NCI-H524 (cell line): ENCODE measurements around the gene IGSF5.
"Not testable (repeated sequence)": the region's sequence is repeated elsewhere in the genome, so short reads cannot be mapped to it uniquely, and the experiment has no call there.

ENCODE experiments used
- DNase-seq, 2 experiments: peaks; one replicate each; lab custom pipeline; 2025; lab: John Stamatoyannopoulos, UW

IGSF5 gene

DNA sequence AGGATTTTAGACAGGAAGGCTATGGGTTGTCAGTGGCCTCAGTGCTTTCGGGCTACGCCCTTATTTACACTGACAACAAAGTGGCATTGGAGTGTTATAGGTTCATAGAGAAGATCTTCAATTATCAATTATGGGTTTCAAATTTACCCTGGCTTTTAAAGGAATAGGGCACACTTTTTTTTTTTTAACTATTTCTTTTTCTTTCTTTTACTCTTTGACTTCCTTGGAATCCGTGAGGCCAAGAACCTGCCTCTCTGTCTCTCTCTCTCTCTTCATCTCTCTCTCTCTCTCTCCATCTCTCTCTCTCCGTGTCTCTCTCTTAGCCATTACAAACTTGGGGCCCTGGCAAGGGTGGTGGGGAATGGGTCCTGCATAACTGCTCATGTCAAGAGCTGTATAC, at the start of gene IGSF5:
Gene IGSF5, plus strand, starts transcription at position 301 of the 400 bp plus-strand sequence. CDS start 327 bp downstream, outside the sequence.
- DNase-seq: not testable (repeated sequence)

DNA sequence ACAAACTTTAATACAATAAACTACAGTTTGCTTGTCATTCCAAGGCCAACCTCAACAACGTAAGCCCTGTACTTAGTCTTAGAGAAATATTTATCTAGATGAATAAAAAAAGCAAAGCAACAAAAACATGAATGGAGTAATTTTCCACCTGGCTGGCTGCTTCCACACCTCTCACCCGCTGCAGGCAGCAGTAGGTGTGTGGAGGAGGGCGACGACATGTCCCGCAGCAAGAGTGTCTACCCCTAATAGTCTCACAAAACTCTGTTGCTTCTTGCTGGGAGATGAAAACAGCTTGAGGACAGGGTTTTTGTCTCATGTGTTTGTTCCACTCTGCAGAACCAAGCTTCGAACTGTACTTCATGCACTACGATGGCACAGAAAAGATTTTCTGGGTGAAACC, 48.8 kb upstream of the IGSF5 start:
- DNase-seq: no peak

DNA sequence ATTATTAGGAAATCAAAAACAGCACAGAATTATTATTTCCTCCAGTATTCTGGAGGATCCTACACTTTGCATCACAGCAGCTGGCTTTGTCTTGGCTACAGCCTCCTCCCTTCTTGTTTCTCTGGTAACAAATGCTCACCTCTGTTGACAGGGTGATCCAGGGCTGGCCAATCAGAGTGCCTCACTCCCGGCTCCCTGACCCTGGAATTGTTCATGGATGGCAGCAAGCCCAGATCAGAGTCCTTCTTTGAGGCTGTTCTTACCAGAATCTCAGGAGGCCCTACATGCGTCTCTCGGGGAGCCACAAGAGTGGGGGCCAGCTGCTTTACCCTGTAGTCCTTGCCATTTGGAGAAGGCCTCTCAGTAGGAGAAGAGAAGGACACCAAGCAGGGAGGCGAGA, 48.4 kb upstream of the IGSF5 start:
- DNase-seq: no peak

DNA sequence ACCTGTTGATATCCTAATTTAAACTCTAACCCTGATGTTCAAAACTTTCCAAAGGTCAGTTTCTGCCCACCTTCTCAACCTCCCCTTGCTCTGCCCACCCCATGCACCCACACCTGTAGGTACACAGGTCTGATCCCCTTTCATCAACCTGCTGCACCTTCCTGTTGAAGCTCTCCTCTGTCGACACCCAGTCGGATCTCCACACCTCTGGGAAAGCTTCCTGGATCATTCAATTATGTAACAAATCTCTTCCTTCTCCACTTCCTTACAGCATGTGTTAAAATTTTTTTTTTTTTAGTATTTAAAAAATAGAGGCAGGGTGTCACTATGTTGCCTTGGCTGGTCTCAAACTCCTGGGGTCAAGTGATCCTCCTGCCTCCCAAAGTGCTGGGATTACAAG, 44.7 kb upstream of the IGSF5 start:
- DNase-seq: no peak

DNA sequence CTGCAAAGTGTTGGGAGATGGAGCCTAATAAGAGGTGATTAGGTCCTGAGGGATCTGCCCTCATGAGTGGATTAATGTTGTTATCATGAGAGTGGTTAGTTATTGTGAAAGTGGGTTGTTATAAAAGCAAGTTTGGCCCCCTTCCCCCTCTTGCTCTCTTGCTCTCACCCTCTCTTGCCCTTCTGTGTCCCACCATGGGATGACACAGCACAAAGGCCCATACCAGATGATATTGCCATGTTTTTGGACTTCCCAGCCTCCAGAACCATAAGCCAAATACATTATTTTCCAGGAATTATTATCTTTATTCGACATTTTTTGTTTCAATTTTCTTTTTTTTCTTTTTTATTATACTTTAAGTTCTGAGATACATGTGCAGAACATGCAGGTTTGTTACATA, 41.4 kb upstream of the IGSF5 start:
- no peak for DNase-seq

DNA sequence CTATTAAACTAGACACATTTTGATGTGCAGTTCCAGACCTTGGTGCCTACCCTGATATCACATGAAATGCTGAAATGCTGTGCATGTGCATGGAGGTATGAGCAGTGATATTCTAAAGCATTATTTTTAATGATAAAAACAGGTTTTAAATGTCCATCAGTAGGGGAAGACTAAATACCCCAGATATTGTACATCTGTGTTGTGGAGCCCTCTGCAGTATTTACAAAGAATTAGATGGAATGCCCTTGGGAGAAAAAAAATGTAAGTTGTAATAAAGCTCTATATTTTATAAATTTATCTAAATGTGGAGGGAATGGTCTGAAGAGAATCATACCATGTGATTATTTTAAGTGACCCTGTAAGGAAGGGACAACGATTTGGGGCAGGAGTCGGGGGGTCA, 39.1 kb upstream of the IGSF5 start:
- no peak for DNase-seq

DNA sequence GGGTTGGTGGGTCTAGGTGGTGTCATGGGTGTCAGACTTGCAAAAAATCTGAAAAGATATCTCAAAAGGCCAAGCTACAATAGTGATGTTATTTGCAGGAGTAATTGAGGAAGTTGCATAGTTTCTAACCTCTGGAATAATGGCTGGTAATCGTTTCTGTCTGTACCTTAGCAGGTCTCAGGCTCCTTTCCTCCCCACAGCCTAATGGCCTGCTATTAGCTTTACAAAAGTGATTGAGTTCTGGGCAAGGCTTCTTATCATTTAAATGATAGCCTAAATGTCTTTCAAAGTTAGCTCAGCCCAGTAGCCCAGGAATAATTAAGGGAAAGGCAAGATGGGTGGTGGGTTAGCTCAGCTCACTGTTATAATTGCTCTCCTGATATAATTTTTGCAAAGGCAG, 37.7 kb upstream of the IGSF5 start:
- DNase-seq: no peak

DNA sequence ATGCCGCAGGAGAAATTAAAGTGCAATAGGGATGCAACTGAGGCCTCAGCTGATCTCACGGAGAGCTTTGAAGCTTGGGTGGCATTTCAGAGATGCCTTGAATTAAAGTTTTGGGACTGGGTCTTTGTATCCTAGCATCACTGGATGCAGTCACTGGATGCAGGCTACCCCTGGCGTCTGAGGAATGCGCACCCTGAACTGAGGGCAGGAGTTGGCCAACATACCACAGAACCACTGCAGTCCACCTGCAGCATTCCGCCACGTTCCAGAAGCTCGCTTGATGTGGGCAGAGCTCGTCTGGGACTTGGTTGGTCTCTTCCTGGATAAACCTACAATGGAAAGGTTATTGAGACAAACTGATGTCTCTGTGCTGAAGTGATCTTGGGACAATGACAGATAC, 34.1 kb upstream of the IGSF5 start:
- DNase-seq: no peak

DNA sequence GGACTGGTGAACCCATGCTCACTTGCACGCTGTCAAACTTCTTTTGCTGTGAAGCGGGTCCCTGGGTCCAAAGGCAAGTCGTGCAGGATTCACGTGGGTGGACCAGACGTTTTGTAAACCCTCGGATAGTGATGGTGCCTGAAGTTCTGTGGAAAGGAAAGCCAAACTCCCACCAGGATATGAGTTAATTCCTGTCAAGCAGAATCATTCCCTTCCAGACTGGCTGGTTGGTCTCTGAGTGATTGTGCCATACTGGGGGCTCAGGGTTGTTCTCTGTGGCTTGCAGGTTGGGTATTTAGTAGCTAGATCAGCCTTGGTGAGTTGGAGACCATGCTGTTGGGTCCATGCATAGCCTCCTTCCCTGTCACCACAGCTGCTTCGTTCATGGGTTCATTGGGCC, 32.7 kb upstream of the IGSF5 start:
- no peak for DNase-seq

DNA sequence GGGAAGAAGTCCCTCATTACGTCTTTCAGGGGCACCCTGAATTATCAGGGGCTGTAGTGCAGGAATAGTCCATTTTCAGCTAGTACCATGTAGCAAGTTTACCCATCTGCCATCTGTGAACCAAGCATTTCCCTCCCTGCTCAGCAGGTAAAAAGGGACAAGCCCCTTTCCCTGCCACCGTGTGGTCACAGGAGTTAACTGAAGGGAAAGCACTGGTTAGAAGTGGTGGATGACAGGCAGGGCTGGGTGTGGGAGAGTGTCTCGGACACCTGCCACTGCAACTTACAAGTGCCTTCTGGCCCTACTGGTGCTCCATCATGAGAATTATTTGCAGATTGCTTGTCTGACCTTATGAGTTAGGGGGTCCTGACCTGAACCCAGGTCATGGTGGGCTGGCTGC, 32.0 kb upstream of the IGSF5 start:
- DNase-seq: peak; percentile 67 to 89

DNA sequence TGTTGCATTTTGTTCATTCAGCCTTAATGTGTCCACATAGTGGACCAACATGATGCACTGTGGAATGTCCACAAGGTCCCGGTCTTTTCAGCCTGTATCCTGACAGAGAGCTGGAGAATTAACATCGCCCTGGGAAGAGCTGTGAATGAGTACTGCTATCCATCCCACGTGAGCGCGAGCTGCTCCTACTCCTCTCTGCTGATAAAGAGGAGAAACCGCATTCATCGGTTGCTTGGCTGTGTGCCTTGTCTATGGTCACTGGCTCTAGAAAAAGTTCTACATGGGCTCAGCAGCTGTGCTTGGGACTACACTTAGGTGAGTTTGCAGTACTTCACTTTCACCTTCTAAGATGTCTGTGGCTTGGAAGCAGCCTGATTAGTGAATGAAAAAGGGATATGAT, 31.1 kb upstream of the IGSF5 start:
- no peak for DNase-seq

DNA sequence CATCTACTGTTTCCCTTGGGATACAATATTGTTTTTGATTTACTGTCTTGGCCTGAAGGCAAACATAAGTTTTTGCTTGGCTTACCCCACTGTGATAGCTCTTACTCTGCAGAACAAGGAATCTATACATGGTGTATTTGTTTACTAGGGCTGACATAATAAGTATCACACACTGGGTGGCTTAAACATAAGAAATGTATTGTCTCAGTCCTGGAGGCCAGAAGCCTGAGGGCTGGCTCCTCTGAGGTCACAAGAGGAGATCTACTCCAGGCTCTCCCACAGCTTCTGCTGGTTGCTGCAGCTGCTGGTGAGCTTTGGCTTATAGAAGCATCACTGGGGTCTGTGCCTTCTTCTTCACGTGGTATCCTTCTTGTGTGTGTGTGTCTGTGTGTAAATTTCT, 30.7 kb upstream of the IGSF5 start:
- no peak for DNase-seq

DNA sequence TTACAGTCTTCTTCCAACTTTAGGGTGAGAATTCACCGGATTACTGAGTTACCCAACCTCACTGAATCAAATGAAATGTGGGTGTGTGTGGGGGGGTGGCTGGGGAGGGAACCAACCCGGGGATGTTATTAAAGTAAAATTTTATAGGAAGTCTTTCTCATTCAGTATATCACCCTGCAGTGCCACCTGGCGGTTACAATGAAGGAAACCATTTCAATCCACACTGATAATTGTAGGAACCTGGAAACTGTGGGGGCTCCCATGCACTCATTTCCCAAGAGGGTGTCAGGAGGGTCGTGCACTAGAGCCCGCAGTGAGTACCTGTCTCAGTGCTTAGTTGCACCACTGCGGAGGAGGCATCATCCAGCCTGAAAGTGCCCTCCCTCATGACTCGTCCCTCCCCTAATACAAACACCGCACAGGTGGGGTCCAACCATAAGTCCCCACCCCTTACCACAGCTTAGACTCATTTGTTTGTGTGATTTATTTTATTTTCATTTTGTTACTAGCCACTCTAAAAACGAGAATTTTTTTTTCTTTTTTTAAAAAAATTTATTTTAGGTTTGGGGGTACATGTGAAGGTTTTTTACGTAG, 29.1 kb upstream of the IGSF5 start:
- peak; percentile 2 to 52 for DNase-seq

DNA sequence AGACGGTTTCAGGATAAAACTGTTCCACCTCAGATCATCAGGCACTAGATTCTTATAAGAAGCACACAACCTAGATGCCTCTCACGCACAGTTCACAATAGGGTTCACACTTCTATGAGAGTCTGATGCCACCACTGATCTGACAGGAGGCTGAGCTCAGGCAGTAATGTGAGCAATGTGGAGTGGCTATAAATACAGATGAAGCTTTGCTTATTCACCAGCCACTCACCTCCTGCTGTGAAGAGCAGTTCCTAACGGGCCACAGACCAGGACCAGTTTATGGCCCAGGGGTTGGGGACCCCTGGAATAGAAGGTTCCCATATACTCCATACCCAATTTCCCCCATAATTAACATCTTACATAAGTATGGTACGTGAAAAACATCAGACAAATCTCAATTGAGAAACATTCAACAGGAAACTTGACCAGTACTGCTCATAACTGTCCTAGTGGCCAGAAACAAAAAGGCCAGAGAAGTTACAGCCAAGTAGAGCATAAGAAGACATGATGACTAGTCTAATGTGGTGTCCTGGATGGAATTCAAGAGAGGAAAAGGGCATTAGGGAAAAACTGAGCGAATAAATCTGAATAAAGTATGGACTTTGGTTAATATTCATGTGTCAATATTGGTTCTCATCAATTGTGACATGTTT, 24.7 kb upstream of the IGSF5 start:
- DNase-seq: no peak

DNA sequence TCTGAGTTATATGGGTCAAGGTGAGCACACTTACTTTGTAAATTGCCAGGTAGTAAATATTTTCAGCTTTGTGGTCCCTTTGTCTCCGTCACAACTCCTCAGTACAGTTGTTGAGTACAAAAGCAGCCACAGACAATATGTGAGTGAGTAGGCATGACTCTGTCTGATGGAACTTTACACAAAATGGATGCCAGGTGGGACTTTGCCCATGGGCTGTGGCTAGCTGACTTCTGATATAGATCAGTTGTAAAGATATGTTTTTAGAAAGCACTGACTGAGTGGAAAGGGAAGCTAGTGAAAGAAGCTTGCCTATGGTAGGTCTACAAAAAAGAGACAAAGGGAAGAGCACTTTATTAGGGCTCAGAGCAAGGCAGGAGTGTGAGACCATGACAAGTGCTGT, 23.1 kb upstream of the IGSF5 start:
- DNase-seq: no peak

DNA sequence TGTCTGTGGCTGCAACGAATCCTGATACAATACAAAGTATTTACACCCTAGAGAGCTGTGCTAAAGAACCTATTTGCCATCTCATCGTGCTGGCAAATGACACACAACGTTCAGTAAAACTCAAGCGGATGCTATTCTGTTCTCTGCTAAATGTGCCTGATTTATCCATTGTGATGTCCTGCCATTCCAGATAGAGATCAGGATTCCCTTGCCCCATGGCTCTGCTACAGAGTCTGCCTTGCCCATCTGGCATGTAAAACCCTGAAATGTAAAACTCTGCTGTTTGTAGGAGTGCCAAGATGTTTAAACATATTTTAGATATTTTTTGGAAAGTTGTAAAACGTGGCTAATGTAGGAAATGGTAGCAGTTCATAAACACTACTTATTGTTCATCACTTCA, 20.0 kb upstream of the IGSF5 start:
- DNase-seq: no peak

DNA sequence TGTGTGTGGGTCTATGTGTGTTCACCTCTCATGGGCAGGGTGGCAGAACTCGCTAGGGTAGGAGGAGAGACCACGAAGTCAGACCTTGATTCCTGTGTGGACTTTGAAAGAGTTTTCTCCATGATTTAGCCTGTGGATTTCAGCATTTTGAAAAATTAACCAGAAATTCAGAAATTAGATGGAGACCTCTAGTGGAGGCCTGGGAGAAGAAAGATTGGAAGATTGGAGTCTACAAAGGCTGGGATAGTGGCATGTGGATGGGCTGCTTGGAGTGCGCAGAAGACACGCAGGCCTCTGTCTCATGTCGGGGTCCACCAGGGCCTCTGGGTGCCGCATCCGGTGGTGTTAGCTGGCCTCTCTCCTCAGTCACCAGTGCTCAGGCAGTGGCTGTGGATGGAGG, 18.9 kb upstream of the IGSF5 start:
- DNase-seq: no peak

DNA sequence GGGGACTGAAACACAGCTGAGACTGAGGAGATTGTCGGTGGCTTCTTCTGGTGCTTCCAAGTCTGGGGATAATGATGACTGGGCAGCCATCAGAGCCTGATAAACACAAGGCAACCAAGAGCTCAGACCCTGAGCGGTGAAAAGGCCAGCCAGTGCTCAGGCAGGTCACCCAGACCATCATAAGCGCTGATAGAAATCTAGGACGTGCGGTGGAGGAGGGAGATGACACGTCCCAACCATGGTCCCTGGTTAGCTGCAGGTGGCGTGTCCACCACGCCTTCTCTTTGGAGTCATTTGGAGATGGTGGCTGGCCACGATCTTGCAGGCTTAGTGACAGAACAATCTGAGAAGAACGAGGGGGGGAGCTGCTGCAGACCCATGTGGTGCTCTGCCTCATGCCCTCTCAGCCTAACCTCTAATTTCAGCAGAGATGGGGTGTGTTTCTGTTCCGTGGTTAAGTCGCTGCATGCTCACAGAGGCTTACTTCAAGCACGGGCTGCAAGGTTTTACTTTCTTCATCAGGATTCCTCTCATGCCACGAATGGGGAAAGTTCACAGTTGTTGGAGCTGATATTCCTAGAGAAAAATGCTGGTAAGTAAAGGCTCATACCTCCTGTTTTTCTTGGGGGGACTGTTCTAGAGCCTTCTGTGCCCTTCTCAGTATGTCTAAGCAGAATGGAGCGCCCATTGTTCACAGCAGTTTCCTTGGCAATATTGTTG, 17.4 kb upstream of the IGSF5 start:
- no peak for DNase-seq

DNA sequence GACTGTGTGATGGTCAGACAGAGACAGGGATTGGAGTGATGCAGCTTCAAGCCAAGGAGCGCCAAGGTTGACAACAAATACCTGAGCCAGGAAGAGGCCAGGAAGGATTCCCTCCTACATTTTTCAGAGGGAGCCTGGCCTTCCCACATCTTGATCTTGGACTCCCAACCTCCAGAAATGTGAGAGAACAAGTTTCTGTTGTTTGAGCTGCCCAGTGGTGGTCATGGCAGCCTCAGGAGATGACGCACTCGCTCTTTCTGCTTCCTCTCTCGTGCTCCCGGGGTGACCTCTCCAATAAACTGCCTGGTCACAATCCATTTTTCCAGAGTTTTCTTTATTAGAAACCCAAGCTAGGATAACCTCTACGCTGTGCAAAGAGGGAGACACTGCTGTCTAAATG, 16.6 kb upstream of the IGSF5 start:
- DNase-seq: no peak

DNA sequence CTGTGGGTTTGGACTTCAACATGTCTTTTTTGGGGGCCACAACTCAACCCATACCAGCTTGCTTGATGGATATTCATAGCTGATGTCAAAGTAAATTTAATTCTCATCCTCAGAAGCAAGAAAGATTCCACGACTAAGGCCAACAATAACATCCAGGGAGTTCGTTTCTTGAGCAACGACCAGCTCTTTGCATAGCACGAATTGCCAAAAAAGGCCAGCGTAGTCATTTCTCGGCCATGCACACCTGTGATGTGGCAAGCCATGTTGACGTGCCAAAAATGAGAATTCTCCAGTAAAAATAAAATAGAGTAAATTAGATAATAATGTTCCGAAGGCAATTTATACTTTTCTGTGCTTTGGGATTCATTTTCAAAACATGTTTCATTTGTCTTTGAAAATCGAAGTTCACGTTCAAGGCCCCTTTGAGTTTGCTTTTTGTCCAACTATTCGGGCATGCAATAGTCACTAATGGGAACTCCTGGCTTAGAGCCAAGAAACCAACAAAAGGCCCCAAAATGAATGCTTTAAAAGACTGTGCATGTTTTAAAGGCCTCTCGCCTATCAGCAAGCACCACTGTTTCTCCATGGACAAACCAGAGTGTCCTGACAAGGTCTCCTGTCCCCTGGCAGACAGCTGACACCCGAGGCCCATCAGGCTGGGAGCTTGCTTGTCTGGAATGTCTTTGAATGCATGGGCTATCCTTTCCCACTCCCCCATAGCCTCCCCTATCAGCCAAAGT, 14.4 kb upstream of the IGSF5 start:
- DNase-seq: no peak

DNA sequence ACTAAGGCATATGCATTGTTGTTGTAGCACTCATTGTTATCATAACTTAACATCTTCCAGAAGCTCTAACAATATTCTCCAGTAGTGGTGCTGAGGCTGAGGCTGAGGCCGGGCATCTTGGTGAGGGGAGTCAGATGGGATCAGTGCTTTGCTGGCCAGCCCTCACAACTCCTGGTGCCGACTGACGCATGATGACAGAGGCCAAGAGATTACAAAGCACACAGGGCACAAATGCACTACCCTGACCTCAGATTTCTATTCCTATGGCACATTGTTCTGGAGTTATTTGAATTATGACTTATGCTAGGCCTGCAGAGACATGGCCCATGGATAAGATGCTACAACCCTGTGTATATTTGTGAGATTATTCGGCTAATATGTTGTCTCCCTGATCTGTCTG, 8.3 kb upstream of the IGSF5 start:
- no peak for DNase-seq

DNA sequence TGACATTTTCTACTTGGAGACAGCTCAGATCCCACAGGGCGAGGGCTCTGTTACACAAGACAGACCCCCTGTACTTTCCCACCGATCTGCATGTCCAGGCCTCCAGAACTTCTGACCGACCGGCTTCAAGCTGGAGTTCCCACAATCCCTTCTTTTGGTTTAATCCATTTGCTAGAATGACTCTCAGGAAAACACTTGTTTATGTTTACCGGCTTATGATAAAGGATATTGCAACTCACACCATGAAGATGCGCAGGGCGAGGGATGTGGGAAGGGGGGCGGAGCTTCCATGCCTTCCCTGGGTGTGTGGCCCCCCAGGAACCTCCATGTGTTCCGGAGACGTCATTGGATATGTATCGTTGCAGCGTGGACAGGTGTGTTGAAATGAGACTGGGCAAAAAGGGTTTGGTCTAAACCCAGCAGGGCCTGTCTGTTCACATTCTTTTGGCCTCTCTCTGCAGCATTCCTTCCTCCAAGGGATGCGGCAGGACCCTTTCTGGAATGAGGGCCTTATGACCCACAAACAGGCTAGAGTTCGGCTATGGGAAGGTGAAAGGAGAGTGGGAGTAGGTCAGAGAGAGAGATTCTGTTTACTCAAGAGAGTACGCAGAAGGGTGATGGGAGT, 7.5 kb upstream of the IGSF5 start:
- no peak for DNase-seq
